SK-N-SH (cell line): ENCODE results near the gene SHISA8. TPM values are rescaled to one million over a fixed set of nuclear protein-coding genes. Genes with fewer than 3 reads are reported as not detected.

ENCODE experiments used
- CTCF ChIA-PET: fragments of 300-600, 350-600 bp; formaldehyde crosslinking; extraction: SDS; loops from one replicate; lab custom pipeline; 2021; lab: Yijun Ruan, JAX
- POLR2A ChIA-PET: fragments of 350-600 bp; sonication (Branson Sonifier 250); formaldehyde crosslinking; extraction: SDS; loops from one replicate; lab custom pipeline; 2020; ENCODE audit warnings: antibody characterized with exemption, inconsistent platforms; lab: Yijun Ruan, JAX
- DNase-seq: peaks from one replicate; pipeline ENCODE4 v3.0.0; 2012
- H2AFZ ChIP-seq: fragments of 200-600 bp; sonication (generic); 2 replicates; pipeline ENCODE4 v1.8.1; 2016; ENCODE audit warnings: antibody characterized with exemption, mild to moderate bottlenecking, low read depth
- H3F3A ChIP-seq: fragments of 200-600 bp; sonication (generic); replicated peaks from 2 replicates; pipeline ENCODE3; 2016; ENCODE audit warnings: antibody characterized with exemption, mild to moderate bottlenecking; ENCODE audit not compliant: insufficient read depth
- H3K27ac ChIP-seq, 2 experiments: fragments of 200-500 bp in 1 of 2; fragments of 200-600 bp in 1 of 2; sonication (Bioruptor generic) in 1 of 2; sonication (generic), shearing (Covaris generic) in 1 of 2; 2 replicates each; pipeline versions ENCODE4 v1.5.1 to v1.6.1; 2014 to 2016; ENCODE audit warnings: low read depth in 2 of 2, inconsistent platforms in 1 of 2, low read length in 1 of 2, mild to moderate bottlenecking in 1 of 2, mixed read lengths in 1 of 2
- H3K27me3 ChIP-seq: fragments of 200-600 bp; sonication (generic), shearing (Covaris generic); 2 replicates; pipeline ENCODE4 v1.6.1; 2016; ENCODE audit warnings: mixed run types; ENCODE audit not compliant: insufficient read depth
- H3K36me3 ChIP-seq, 2 experiments: fragments of 200-500 bp in 1 of 2; fragments of 200-600 bp in 1 of 2; sonication (Bioruptor generic) in 1 of 2; sonication (generic) in 1 of 2; replicated peaks in 1 of 2; 2 replicates each; pipeline versions ENCODE3 to v1.5.1; 2014 to 2016; ENCODE audit warnings: low read length in 1 of 2, mild to moderate bottlenecking in 1 of 2; ENCODE audit not compliant: insufficient read depth in 2 of 2, control insufficient read depth in 1 of 2
- H3K4me1 ChIP-seq, 2 experiments: fragments of 200-500 bp in 1 of 2; fragments of 200-600 bp in 1 of 2; sonication (Bioruptor generic) in 1 of 2; sonication (generic), shearing (Covaris generic) in 1 of 2; 2 replicates each; pipeline versions ENCODE4 v1.5.1 to v1.6.1; 2014 to 2016; ENCODE audit warnings: low read depth in 1 of 2, low read length in 1 of 2, mixed run types in 1 of 2; ENCODE audit not compliant: insufficient read depth in 2 of 2, control insufficient read depth in 1 of 2
- H3K4me2 ChIP-seq: fragments of 200-600 bp; sonication (generic), shearing (Covaris generic); 2 replicates; pipeline ENCODE4 v1.6.1; 2017; ENCODE audit warnings: mixed run types
- H3K4me3 ChIP-seq, 2 experiments: fragments of 200-500 bp in 1 of 2; fragments of 200-600 bp in 1 of 2; sonication (Bioruptor generic) in 1 of 2; sonication (generic), shearing (Covaris generic) in 1 of 2; 2 replicates each; pipeline versions ENCODE4 v1.5.1 to v1.8.1; 2014 to 2016; ENCODE audit warnings: low read depth in 2 of 2, inconsistent platforms in 1 of 2, low read length in 1 of 2, mild to moderate bottlenecking in 1 of 2, mixed read lengths in 1 of 2, moderate library complexity in 1 of 2
- H3K79me2 ChIP-seq: fragments of 200-600 bp; sonication (generic); 2 replicates; pipeline ENCODE4 v1.8.1; 2017; ENCODE audit warnings: mild to moderate bottlenecking; ENCODE audit not compliant: insufficient read depth
- H3K9ac ChIP-seq: fragments of 200-600 bp; sonication (generic); 2 replicates; pipeline ENCODE4 v1.6.1; 2017; ENCODE audit warnings: mixed run types
- H3K9me2 ChIP-seq: fragments of 200-600 bp; sonication (generic); 2 replicates; pipeline ENCODE4 v1.6.1; 2017; ENCODE audit warnings: mixed run types
- H3K9me3 ChIP-seq: fragments of 200-600 bp; sonication (generic); 2 replicates; pipeline ENCODE4 v1.6.1; 2017; ENCODE audit warnings: mixed run types, mild to moderate bottlenecking, moderate library complexity
- H4K20me1 ChIP-seq: fragments of 200-600 bp; sonication (generic); 2 replicates; pipeline ENCODE4 v1.6.1; 2017; ENCODE audit warnings: mild to moderate bottlenecking, mixed run types; ENCODE audit not compliant: insufficient read depth
- CHD2 ChIP-seq: fragments of 150-350 bp; IDR thresholded peaks from 2 replicates; pipeline ENCODE4 v1.6.1; 2018; ENCODE audit warnings: low read length; ENCODE audit not compliant: partially characterized antibody
- CTCF ChIP-seq: fragments of 200-600 bp; sonication (generic); IDR thresholded peaks from 2 replicates; pipeline ENCODE4 v1.6.1; 2017; ENCODE audit warnings: antibody characterized with exemption, mild to moderate bottlenecking, moderate library complexity
- ELF1 ChIP-seq: IDR thresholded peaks from 2 replicates; pipeline ENCODE4 v1.4.0; 2012
- EZH2phosphoT487 ChIP-seq: fragments of 200-600 bp; sonication (generic); IDR thresholded peaks from 2 replicates; pipeline ENCODE4 v1.6.1; 2017; ENCODE audit warnings: low read depth, mixed run types, mild to moderate bottlenecking, antibody characterized with exemption, moderate library complexity, borderline replicate concordance
- FOXM1 ChIP-seq: IDR thresholded peaks from 2 replicates; pipeline ENCODE4 v1.4.0; 2012; ENCODE audit warnings: low read depth, mild to moderate bottlenecking
- MAX ChIP-seq: IDR thresholded peaks from 2 replicates; pipeline ENCODE4 v1.4.0; 2012; ENCODE audit warnings: low read depth
- MXI1 ChIP-seq: IDR thresholded peaks from 2 replicates; pipeline ENCODE4 v1.6.1; 2012; ENCODE audit warnings: mild to moderate bottlenecking, low read depth, low read length, improper control_type of control experiment
- SIN3A ChIP-seq: IDR thresholded peaks from 2 replicates; pipeline ENCODE4 v1.6.1; 2012; ENCODE audit warnings: low read depth, mild to moderate bottlenecking, low read length, moderate library complexity, borderline replicate concordance
- TCF12 ChIP-seq: IDR thresholded peaks from 2 replicates; pipeline ENCODE4 v1.4.0; 2012
- USF2 ChIP-seq: fragments of 150-350 bp; IDR thresholded peaks from 2 replicates; pipeline ENCODE4 v1.6.1; 2017; ENCODE audit warnings: antibody characterized with exemption, low read length, low read depth, borderline replicate concordance
- WGBS: methylation state at CpG from one replicate; pipeline ENCODE4 v1.1.6; 2017; ENCODE audit warnings: low lambda C conversion rate; 5-methylcytosine and 5-hydroxymethylcytosine counted together
- polyA plus RNA-seq, 3 experiments: library from polyadenylated mRNA; depleted of rRNA; stranded (reverse); fragments of >200 nt; gene quantifications; 2 replicates each; pipeline ENCODE4 v1.2.3, GENCODE V29; 2012

The SHISA8 gene
- polyA plus RNA-seq, 1 of the 3 experiments (the other 2 are of a cell fraction): not detected

- no peak for TF ChIP-seq MXI1
These were observed 8.1 kb downstream of the SHISA8 start (continued) for GRCh38 chr22:41906822-41907221.

- no peaks in the 10 kb centered on the region for H3K9me3 ChIP-seq
- H3K36me3 ChIP-seq: no peaks in the 10 kb centered on the region
- no peak overlapping the region for H3K9ac ChIP-seq
- TF ChIP-seq FOXM1: no peak
- no peak for TF ChIP-seq ELF1
- no peak for TF ChIP-seq MAX
- TF ChIP-seq SIN3A: no peak
- TF ChIP-seq EZH2phosphoT487: no peak
- TF ChIP-seq CHD2: no peak
- TF ChIP-seq USF2: no peak
- TF ChIP-seq CTCF: no peak
- TF ChIP-seq TCF12: no peak
- H3K4me2 ChIP-seq: no peak overlapping the region
- H3K79me2 ChIP-seq: no peaks in the 10 kb centered on the region
- DNase-seq: no peak
- no peaks in the 10 kb centered on the region; a peak in 1 of 4 replicates for H3K4me1 ChIP-seq
- 0 out of 2 replicates have a peak, but pooled peaks cover under 1% of the 10 kb centered on the region for H3K27me3 ChIP-seq
- POLR2A ChIA-PET: no interaction called here
- no peak overlapping the region for H3K27ac ChIP-seq
- H3K4me3 ChIP-seq: no peak overlapping the region
- no peak overlapping the region for H2AFZ ChIP-seq
- no peaks in the 10 kb centered on the region for H3K9me2 ChIP-seq
- CTCF ChIA-PET: no interaction called here
- no peaks in the 10 kb centered on the region for H4K20me1 ChIP-seq
- H3F3A ChIP-seq: no peaks in the 10 kb centered on the region
- WGBS: 100% methylated on average over 1 of the region's 23 CpGs
These were observed 9.3 kb downstream of the SHISA8 start for GRCh38 chr22:41905411-41906202.
